HG02884 (cell line): ENCODE results near the gene RETN.

Source experiments
- ATAC-seq: cut with Tn5 transposase; IDR thresholded peaks from one replicate; pipeline ENCODE4 v1.9.1; 2021; ENCODE audit warnings: mild to moderate bottlenecking, moderate library complexity; ENCODE audit not compliant: unreplicated experiment

RETN gene

GRCh38 chr19:7681340-7682174, 12.7 kb downstream of the RETN start:
- ATAC-seq = no peak

- no peak for ATAC-seq
These were observed 13.5 kb downstream of the RETN start for GRCh38 chr19:7682175-7682855.

- ATAC-seq = no peak
These were observed 16.9 kb downstream of the RETN start for GRCh38 chr19:7685546-7686445.

- no peak for ATAC-seq
These were observed 18.3 kb downstream of the RETN start for GRCh38 chr19:7687177-7687576.

DNA sequence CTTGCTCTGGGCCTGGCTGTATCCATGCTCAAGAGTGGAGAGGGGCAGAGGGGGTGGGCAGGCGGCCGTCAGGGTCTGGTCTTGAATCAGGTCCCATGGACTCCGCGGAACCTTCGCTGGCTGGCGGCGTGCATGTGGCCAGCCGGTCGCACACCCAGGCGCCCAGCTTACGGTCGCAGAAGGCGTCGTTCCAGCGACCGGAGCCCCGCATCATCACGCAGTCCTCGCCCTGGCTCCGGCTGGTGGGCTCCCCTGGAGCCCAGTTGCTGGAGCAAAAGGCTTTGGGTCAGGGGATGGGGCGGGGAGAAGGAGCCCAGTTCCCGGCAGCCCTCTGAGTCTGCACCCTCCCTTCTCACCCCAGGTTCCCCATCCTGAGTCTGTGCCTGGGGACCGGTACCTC, 20.3 kb downstream of the RETN start:
- ATAC-seq = no peak

- no peak for ATAC-seq
These were observed 22.0 kb downstream of the RETN start for GRCh38 chr19:7690779-7691258.

GRCh38 chr19:7691497-7691896, 22.6 kb downstream of the RETN start:
- ATAC-seq = no peak

DNA sequence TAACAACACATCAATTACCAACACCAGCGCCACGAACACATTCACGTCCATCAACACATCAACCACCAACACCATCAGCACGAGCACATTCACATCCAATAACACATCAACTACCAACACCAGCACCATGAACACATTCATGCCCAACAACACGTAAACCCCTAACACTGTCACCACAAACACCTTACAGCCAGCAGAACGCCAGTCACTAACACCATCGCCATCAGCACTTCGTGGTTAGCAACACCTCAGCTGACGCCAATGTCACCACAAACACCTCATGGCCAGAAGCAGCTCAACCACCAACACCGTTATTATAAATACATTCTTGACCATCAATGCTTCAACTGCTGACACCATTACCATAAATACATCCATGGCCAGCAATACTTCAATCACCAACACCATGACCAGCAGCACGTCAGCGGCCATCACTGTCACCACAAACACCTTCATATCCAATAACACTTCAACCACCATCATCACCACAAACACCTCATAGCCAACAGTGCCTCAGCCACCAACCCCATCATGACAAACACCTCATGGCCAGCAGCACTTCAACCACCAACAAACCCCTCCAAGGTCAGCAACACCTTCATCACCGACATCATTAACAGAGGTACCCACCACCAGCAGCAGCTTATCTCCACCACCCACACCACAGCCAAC, 23.7 kb downstream of the RETN start:
- no peak for ATAC-seq

DNA sequence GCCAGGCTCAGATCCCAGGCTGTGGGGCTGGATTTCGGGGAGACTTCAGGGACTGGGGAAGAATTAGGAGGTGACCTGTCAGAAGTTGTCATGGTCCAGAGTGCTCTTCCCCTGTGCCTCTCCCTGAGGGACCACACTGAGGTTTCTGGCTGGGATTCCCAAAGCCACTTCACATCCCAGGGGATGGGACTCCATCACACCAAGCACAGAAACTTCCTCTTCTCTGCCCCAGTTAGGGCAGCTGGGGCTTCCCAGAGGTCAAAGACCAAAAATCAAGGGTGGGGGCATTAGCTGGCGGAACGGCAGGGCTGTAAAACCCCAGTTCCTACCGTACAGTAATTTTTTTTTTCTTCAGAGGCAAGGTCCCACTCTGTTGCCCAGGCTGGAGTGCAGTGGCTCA, 25.6 kb downstream of the RETN start:
- ATAC-seq = no peak

GRCh38 chr19:7697721-7698287, 29.0 kb downstream of the RETN start:
- no peak for ATAC-seq

- no peak for ATAC-seq
These were observed 29.7 kb downstream of the RETN start for GRCh38 chr19:7698583-7698982.

- no peak for ATAC-seq
These were observed 30.2 kb downstream of the RETN start for GRCh38 chr19:7699003-7699402.

GRCh38 chr19:7699417-7700401, 30.9 kb downstream of the RETN start:
- no peak for ATAC-seq

DNA sequence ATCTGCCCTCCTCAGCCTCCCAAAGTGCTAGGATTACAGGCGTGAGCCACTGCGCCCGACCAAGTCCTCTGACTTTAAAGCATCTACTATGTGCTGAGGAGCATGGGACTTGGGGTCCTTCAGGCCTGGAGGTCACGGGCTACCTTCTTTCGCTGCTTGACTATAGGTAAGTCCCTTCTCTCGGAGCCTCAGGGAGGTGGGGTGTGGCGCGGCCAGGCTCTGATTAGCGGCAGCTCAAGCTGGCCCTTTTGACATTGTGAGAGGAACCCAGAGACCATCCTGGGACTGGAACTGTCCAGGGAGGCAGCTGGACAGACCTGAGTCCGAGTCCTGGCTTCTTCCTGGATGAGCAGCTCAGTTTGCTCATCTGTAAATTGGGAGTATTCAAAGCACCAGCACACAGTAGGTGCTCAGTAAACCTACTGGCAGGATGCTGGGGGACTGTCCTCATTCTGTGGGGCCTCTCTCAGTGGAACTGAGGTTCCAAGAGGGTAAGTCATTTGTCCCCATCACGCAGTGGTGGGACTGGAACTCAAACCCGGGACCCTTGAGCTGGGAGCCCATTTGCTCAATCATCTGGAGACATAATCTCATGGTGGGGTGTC, 32.3 kb downstream of the RETN start:
- ATAC-seq = no peak

GRCh38 chr19:7701654-7702457, 33.0 kb downstream of the RETN start, which contains the start of gene FCER2:
FCER2 (minus strand) TSS chr19:7702131; CDS start chr19:7699760, 2,371 bp downstream.
- ATAC-seq = no peak

DNA sequence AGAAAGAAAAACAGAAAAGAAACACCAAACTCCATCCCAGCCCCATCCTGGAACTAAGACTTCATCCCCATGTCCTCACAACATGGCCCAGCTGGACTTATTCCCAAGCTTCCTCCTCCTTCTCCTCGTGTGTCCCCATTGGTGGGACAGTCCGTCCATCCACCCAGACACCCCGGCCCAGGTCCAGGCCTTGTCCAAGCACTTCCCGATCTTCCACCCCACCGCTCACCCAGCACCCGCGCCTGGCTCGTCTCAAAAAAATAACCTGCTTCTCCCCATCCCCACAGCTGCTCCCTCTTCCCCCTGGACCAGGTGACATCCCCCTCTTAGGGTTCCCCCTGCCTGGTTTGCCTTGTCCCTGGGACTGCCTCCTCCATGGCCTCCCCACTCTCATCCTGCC, 34.5 kb downstream of the RETN start:
- ATAC-seq = no peak

GRCh38 chr19:7704280-7705060, 35.6 kb downstream of the RETN start:
- no peak for ATAC-seq
